Stimulated activated CD8-positive, alpha-beta memory T cell treated with anti-CD3 and anti-CD28 coated beads, Interleukin-7, amount 100 ng/mL, for 48 hours (primary cell): ENCODE results near the gene PHIP.
"Not testable (repeated sequence)": the region's sequence is repeated elsewhere in the genome, so short reads cannot be mapped to it uniquely, and the experiment has no call there.

Experiments used
- DNase-seq, 2 donors: peaks; one replicate each; pipeline ENCODE4 v3.0.0-alpha.2; 2020; ENCODE audit warnings: low read depth in 1 of 2; ENCODE audit errors: extremely low read depth in 1 of 2

PHIP gene

DNA sequence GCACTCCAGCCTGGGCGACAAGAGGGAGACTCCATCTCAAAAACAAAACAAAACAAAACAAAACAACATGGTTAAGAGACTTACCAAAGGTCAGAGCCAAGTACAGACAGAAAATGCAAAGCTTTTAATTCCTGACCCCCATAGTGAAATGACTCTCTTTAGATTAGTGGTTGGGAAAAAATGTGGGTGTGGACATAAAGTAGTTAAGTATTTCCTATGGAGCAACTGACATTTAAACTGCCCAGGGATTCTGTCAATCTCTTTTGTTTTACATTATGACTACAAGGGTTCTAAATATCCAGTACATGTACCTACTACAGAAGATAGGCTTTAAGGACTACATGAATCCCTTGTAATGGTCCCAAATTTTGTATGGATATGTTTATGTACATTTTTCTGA, 135.6 kb downstream of the PHIP start:
- DNase-seq = no peak

DNA sequence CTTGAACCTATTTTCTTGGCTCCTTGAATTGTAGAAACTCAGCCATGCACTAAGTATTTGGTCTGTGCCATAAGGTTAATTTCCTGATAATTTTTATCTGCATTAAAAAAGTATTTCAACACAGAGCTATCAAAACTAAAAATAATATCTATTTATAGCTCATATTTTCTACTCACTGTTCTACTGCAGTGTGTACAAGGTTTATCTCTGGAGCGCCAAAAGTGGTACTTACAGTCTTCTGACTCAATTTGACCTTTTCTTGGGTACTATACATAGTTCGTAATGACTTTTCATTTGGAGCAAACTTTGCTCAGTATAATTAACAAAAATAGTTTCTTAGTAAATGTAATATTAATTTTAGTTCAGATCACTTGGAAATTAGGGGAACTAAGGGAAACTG, 141.5 kb downstream of the PHIP start:
- no peak for DNase-seq

DNA sequence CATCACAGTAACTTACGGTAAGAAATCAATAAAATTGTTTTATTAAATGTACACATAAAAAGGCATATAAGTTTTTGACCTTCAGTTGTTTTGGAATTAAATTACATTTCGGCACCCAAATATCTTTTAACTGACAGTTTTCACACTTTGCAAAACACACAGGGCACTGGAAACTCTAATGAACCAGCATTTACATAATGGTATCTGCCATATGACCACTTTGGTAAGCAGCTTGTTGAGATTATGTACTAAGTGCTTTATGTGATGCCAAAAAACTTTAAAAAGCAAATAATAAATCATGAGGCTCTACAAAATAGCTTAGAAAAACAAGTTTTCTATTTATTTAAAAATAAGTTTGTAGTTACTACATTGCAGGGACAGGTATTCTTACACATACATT, 142.5 kb downstream of the PHIP start:
- DNase-seq = no peak

DNA sequence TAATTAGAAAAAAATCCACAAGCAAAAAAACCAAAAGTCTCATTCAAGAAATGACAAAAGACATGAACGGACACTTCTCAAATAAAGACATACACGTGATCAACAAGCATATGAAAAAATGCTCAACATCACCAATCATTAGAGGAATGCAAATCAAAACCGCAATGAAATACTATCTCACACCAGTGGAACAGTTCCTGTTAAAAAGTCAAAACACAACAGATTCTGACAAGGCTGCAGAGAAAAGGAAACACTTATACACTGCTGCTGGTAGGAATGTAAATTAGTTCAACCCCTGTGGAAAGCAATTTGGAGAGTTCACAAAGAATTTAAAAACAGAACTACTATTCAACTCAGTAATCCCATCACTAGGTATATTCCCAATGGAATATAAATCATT, 152.7 kb downstream of the PHIP start:
- DNase-seq = no peak

DNA sequence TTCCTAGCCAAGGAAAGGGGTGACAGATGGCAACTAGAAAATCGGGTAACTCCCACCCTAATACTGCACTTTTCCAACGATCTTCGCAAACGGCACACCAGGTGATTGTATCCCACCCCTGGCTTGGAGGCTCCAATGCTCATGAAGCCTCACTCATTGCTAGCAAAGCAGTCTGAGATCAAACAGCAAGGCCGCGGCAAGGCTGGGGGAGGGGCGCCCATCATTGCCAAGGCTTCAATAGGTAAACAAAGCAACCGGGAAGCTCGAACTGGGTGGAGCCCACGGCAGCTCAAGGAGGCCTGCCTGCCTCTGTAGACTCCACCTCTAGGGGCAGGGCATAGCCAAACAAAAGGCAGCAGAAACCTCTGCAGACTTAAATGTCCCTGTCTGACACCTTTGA, 156.9 kb downstream of the PHIP start:
- not testable (repeated sequence) for DNase-seq

DNA sequence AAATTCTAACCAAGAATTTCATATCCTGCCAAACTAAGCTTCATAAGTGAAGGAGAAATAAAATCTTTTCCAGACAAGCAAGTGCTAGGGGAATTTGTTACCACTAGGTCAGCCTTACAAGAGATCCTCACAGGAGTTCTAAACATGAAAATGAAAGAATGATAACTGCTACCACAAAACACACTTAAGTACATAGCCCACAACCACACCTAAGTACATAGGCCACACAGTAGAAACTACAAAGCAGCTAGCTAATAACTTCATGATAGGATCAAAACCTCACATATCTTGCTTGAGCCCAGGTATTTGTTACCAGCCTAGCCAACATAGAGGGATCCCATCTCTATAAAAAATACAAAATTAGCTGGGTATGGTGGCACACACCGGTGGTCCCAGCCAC, 160.3 kb downstream of the PHIP start:
- DNase-seq = no peak

DNA sequence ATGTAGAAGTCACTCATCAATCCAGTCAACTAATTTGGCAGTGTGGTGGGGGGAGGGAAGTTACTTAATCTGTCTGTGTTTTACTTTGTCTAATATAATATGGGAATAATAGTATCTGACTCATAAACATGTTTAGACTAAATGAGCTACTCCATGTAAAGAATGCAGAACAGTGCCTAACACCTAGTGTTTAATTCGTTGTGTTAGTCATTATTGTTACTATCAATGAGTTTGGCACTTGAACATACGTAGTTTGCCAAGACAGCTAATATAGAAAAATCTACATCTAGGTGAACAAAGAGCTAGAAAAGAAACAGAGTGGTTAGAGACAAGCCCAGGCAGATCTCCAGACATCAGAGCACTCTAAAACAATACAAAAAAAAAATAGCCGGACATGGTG, 161.6 kb downstream of the PHIP start:
- DNase-seq = no peak

DNA sequence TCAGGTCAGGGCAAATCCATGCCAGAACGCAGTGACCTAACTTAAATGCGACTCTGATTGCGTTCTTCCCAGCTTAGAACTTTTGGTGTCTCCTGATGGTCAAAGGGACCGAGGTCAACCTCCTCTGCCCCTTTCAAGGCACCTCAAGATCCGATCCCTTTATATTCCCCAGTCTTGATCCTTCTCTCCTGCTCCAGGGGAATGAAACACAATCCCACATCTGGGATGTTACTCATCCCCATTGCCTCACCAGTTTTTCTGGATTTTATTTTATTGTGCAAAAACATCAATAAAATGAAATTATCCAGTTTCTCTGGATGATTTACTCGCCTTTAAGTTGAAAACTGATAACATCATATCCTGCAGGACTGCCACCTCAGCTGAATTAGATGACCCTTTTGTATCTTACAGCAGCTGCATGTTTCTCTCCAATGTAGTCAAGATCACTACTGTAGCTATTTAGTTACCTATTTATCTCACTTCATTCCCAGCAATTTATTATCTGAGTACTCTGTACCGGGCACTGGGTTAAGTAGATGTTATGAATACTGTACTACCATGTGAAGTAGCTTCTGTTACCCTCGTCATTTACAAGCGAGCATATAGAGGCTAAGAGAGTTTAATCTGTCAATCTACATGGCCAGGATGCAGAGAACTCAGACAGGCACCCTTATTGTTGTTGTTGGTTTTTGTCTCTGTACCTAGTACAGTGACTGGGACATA, 166.7 kb downstream of the PHIP start:
- DNase-seq = no peak

DNA sequence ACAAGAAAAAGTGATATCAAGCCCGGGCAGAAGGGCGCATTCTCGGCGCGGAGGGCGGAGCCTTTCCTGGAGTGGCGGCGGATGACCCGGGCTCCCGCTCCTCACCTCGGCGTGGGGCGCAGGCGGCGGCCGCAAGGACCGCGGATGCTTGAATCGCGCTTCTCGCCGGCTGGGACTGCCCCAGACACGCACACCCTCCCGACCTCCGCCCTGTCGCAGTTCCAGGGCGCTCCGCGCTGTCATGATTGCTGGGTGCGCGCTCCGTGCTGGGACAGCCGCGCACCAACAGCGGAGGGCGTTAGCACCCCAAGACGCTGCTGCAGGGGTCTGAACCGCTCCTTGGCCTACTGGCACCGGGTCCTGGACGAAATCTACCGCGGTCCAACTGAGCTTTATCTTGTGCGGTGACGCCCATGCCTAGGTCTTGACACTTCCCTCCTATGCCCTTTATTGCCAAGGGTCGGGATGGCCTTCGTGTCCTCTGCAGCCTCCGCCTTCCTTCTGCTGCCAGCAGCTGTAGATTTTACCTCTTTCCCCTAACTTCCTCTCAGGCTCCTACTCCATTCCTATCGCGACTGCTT, 167.4 kb downstream of the PHIP start:
- DNase-seq = peak in 1 of 2 donors; percentile 9

DNA sequence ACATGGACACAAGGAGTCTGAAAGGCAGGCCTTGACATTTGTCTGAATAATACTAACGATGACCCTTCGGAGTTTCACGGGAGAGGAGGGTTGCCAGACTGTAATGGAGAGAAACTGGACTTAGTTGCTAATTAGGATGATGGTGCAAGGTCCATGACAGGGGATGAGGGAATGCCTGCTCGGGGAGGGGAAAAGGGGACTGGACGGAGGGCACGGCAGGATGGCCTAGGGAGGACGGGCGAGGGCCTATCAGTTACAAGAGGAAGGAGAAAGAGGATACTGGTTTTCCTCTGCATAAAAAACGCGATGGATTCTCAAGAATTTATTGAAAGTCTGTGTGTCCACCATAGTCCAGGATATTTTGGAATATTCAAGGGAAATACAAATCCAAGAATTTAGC, 168.0 kb downstream of the PHIP start:
- DNase-seq = no peak

DNA sequence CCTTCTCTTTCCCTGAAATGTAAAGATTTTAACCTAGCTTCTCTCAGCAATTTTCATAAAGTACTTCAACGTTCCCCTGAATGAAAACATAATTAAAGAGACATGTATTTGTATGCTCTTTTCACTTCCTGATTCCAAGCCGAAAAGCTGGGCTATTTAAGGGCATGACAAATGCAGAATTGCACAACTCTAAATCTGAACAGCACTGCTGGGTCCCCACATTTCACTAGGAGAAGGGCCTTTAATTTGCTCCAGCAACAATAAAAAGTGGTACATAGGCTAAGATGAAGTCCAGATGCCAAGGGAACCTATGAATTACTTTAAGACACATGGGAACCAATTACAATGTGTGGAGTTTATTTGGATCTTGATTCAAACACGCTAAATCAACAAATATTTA, 168.7 kb downstream of the PHIP start:
- DNase-seq = no peak

DNA sequence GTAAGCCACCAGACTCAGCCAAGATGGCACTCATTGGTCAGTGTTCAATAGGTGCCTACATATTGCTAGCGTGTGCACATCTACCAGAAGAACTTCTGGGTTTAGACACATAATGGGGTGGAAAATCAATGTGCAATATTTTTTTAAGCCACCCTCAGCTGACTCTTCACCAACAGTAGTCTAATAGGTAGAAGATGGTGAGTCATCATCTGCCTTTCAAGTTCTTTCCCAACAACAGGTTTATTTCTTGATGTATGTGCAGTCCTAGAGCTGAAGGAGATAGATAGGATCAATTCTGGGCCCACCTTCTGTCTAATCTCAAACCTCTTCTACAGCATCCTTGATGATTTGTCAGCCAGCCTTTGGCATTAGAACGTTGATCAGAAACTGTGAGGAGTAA, 169.4 kb downstream of the PHIP start:
- no peak for DNase-seq

DNA sequence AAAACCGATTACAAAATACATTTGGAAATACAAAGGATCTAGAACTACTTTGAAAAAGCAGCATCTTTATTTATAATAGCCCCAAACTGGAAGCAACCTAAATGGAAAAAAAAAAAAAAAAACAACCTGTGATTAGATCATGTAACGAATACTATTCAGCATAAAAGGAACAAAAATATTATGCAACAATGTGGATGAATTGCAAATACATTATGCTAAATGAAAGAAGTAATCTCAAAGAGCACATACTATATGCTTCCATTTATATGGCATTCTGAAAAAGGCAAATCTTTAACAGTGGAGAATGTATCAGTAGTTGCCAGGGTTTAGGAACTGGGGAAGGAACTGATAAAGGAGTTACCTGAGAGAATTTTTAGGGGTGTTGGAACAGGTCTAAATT, 181.8 kb downstream of the PHIP start:
- no peak for DNase-seq

DNA sequence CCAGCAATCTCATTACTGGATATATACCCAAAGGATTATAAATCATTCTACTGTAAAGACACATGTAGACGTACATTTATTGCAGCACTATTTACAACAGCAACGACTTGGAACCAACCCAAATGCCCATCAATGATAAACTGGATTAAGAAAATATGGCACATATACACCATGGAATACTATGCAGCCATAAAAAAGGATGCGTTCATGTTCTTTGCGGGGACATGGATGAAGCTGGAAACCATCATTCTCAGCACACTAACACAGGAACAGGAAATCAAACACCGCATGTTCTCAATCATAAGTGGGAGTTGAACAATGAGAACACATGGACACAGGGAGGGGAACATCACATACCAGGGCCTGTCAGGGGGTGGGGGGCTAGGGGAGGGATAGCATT, 188.2 kb downstream of the PHIP start:
- DNase-seq = not testable (repeated sequence)
